Measurements from ENCODE around the gene THSD7A.

- TF ChIP-seq CTCF (IDR thresholded peaks at IDR 0.05; ENCODE audit: control extremely low read depth in 1 of 3, insufficient read depth in 1 of 3, low read depth in 1 of 3, low read length in 3 of 3) (no peak), POLR2A (IDR thresholded peaks at IDR 0.05; ENCODE audit: control extremely low read depth in 1 of 2, low read depth in 2 of 2, low read length in 2 of 2) (no peak), POLR2AphosphoS5 (IDR thresholded peaks at IDR 0.05; ENCODE audit: low read depth, low read length) (no peak), EP300 (IDR thresholded peaks at IDR 0.05; ENCODE audit: borderline replicate concordance in 1 of 2, low read depth in 2 of 2, low read length in 2 of 2) (no peak), ATF2 (IDR thresholded peaks at IDR 0.05; ENCODE audit: low read length) (no peak), CHD1 (IDR thresholded peaks at IDR 0.05; ENCODE audit: low read depth, low read length) (no peak), RAD21 (IDR thresholded peaks at IDR 0.05 in 1 of 2, conservative IDR thresholded peaks at IDR 0.05 in 1 of 2; ENCODE audit: low read depth in 2 of 2, low read length in 2 of 2) (no peak), EZH2 (IDR thresholded peaks at IDR 0.05; ENCODE audit: low read depth, low read length, severe bottlenecking) (no peak)
These were observed 12.1 kb downstream of the THSD7A start for GRCh38 chr7:11819947-11820346.

Data from H1 (cell line).